Measurements from ENCODE around the gene KRI1. TPM values are rescaled to one million over a fixed set of nuclear protein-coding genes. Genes with fewer than 3 reads are reported as not detected.

The KRI1 gene
- total and polyA plus RNA-seq, 10 donors: 24.9 to 43.3 (median 31.7) TPM

- intact Hi-C loops (cut with DNase I; ENCODE audit: low total_unique reads): no loop called here
- Histone ChIP-seq H3K9me3 (no peaks in the 10 kb centered on the region), H3K36me3 (peaks cover 0 to 14% (median 0%) of the 10 kb centered on the region in 6 donors), H3K27me3 (replicated peaks in 1 of 7) (no peaks in the 10 kb centered on the region), H3K4me1 (peaks cover 47 to 78% (median 64%) of the 10 kb centered on the region in 6 donors), H3K4me3 (peak overlapping the region; percentile 4 to 99 (median 98)), H3K27ac (peak overlapping the region; percentile 97 to 100 (median 100))
- DNase-seq: peak; percentile 88
- TF ChIP-seq CTCF (IDR thresholded peaks at IDR 0.05 in 8 of 11, conservative IDR thresholded peaks at IDR 0.05 in 3 of 11): no peak
- peak in 1 of 3 donors; percentile 45 for TF ChIP-seq POLR2A (IDR thresholded peaks at IDR 0.05)
- peak in 2 of 3 donors; percentile 79 to 84 for TF ChIP-seq POLR2AphosphoS5 (IDR thresholded peaks at IDR 0.05)
- WGBS, 5 donors: 20 to 45% (median 21%) methylated on average over 8 to 9 of the region's 9 CpGs
These were observed 38.7 kb upstream of the KRI1 start for GRCh38 chr19:10604460-10604980.

GRCh38 chr19:10603873-10604459 is 38.2 kb upstream of the KRI1 start:
- DNase-seq: no peak
- peak in 1 of 3 donors; percentile 69 for TF ChIP-seq POLR2AphosphoS5 (IDR thresholded peaks at IDR 0.05)
- TF ChIP-seq CTCF (IDR thresholded peaks at IDR 0.05 in 8 of 11, conservative IDR thresholded peaks at IDR 0.05 in 3 of 11): no peak
- TF ChIP-seq POLR2A (IDR thresholded peaks at IDR 0.05): peak in 1 of 3 donors; percentile 39

GRCh38 chr19:10603084-10603872 is 37.5 kb upstream of the KRI1 start:
- H3K4me3 ChIP-seq: peak overlapping the region; percentile 80 to 99 (median 98)
- TF ChIP-seq CTCF (IDR thresholded peaks at IDR 0.05 in 8 of 11, conservative IDR thresholded peaks at IDR 0.05 in 3 of 11) (peak in 2 of 11 experiments; percentile 10 to 26), POLR2AphosphoS5 (IDR thresholded peaks at IDR 0.05) (peak; percentile 76 to 93 (median 81)), POLR2A (IDR thresholded peaks at IDR 0.05) (peak; percentile 6 to 79 (median 37))
- no peaks in the 10 kb centered on the region for H3K27me3 ChIP-seq (replicated peaks in 1 of 7)
- 2 to 5% (median 4%) methylated on average over 17 to 19 of the region's 19 CpGs for WGBS, 5 donors
- peaks cover 0 to 10% (median 0%) of the 10 kb centered on the region in 6 donors for H3K36me3 ChIP-seq
- H3K9me3 ChIP-seq: no peaks in the 10 kb centered on the region
- intact Hi-C loops (cut with DNase I; ENCODE audit: low total_unique reads): no loop called here
- peak overlapping the region; percentile 97 to 100 (median 100) for H3K27ac ChIP-seq
- peak; percentile 94 for DNase-seq
- peaks cover 37 to 71% (median 52%) of the 10 kb centered on the region in 6 donors for H3K4me1 ChIP-seq

More at GRCh38 chr19:10603873-10604459, 38.2 kb upstream of the KRI1 start:
- Histone ChIP-seq H3K9me3 (no peaks in the 10 kb centered on the region), H3K4me3 (peak overlapping the region; percentile 80 to 99 (median 98)), H3K4me1 (peaks cover 43 to 73% (median 59%) of the 10 kb centered on the region in 6 donors), H3K27me3 (replicated peaks in 1 of 7) (no peaks in the 10 kb centered on the region), H3K36me3 (peaks cover 0 to 10% (median 0%) of the 10 kb centered on the region in 6 donors), H3K27ac (peak overlapping the region; percentile 97 to 100 (median 100))
- intact Hi-C loops (cut with DNase I; ENCODE audit: low total_unique reads): no loop called here
- 6 to 12% (median 10%) methylated on average over 9 of the region's 9 CpGs for WGBS, 5 donors
